PC-3 (cell line): ENCODE data around the gene PCDH1.
A peak's percentile ranks its signal among the peaks of the same experiment; 100 is the strongest.

Source experiments
- EZH2 ChIP-seq: fragments of 300-600 bp; sonication (generic); IDR thresholded peaks from one replicate; pipeline ENCODE4 v1.6.1; 2017; ENCODE audit warnings: antibody characterized with exemption, mild to moderate bottlenecking, low read length; ENCODE audit not compliant: unreplicated experiment
- EZH2phosphoT487 ChIP-seq: fragments of 300-600 bp; sonication (generic); IDR thresholded peaks from 2 replicates; pipeline ENCODE4 v1.6.1; 2018; ENCODE audit warnings: mild to moderate bottlenecking, antibody characterized with exemption, low read length, borderline replicate concordance
- TF ChIP-seq, protein P1 (sequence below): fragments of 300-600 bp; sonication (generic); conservative IDR thresholded peaks from 2 replicates; pipeline ENCODE4 v1.5.1; 2017; ENCODE audit warnings: antibody characterized with exemption, low read depth, mild to moderate bottlenecking, low read length

GRCh38 chr5:141845371-141845851 is 32.8 kb downstream of the PCDH1 start:
- TF ChIP-seq EZH2 (no peak), EZH2phosphoT487 (no peak)
- TF ChIP-seq, protein P1, sequence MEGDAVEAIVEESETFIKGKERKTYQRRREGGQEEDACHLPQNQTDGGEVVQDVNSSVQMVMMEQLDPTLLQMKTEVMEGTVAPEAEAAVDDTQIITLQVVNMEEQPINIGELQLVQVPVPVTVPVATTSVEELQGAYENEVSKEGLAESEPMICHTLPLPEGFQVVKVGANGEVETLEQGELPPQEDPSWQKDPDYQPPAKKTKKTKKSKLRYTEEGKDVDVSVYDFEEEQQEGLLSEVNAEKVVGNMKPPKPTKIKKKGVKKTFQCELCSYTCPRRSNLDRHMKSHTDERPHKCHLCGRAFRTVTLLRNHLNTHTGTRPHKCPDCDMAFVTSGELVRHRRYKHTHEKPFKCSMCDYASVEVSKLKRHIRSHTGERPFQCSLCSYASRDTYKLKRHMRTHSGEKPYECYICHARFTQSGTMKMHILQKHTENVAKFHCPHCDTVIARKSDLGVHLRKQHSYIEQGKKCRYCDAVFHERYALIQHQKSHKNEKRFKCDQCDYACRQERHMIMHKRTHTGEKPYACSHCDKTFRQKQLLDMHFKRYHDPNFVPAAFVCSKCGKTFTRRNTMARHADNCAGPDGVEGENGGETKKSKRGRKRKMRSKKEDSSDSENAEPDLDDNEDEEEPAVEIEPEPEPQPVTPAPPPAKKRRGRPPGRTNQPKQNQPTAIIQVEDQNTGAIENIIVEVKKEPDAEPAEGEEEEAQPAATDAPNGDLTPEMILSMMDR, result 0 out of 2 replicates have a peak, but pooled peaks have one; percentile 13
